ENCODE measurements around the gene DNAJC8.

DNA sequence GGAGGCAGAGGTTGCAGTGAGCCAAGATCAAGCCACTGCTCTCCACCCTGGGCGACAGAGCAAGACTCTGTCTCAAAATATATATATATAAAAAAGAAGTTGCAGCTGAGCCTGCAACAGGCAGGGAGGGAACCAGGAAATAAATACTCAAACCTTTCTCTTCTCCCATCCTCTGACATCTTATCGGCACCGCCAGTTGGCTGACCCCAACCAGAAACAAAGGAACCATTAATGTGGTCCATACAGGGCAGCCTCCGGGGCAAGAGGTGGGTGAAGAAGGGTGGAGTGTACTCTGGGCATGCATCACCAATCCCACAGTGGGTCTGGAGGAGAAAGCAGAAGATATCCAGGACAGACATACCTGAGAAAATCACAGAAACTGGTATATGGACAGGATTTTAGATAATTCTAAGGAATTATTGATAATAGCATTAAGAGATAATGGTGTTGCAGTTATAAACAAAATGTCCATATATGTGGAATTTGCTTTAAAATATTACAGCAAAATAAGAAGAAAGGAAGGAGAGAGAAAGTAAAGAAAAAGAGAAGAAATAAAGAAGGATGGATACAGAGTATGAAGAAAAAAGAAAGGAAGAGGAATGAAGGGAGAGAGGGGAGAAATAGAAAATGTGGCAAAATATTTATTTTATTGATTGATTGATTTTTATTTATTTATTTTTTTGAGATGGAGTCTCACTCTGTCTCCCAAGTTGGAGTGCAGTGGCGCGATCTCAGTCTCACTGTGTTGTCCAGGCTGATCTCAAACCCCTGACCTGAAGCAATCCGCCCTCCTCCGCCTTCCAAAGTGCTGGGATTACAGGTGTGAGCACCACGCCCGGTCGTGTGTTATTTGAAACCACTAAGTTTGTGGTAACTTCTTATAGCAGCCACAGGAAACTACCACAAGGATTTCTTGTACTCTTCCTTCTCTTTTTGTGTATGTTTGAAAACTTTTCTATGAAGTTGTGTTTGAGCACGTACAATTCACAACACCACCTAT lies 52.2 kb downstream of the DNAJC8 start:
- no peak for TF ChIP-seq CTCF (conservative IDR thresholded peaks at IDR 0.05 in 1 of 2, IDR thresholded peaks at IDR 0.05 in 1 of 2; ENCODE audit: extremely low read depth in 1 of 2, insufficient read depth in 1 of 2, low read depth in 1 of 2, low read length in 2 of 2)
- TF ChIP-seq EZH2 (IDR thresholded peaks at IDR 0.05; ENCODE audit: borderline replicate concordance, low read length), result no peak

All from mammary epithelial cell (primary cell).